Activated T-cell treated with anti-CD3 and anti-CD28 coated beads, Interleukin-2, amount 50 U/mL, for 72 hours (primary cell): ENCODE results near the gene UHRF1. TPM values are rescaled to one million over a fixed set of nuclear protein-coding genes. Genes with fewer than 3 reads are reported as not detected.
A peak's percentile ranks its signal among the peaks of the same experiment; 100 is the strongest.

Experiments used
- ATAC-seq, 2 donors: fragments of 150-1000 bp; cut with Tn5 transposase; replicated peaks in 1 of 2; 2 replicates each; pipeline ENCODE4 v1.10.0; 2021; ENCODE audit warnings: moderate library complexity in 2 of 2, mild to moderate bottlenecking in 1 of 2
- DNase-seq, 2 donors: peaks; one replicate each; pipeline ENCODE4 v3.0.0; 2021 to 2022; ENCODE audit warnings: mixed read lengths in 1 of 2
- H3K27ac Mint-ChIP-seq: one replicate; pipeline ENCODE4 v1.8.0; 2022; ENCODE audit warnings: mild to moderate bottlenecking, moderate library complexity, mixed read lengths
- H3K27me3 Mint-ChIP-seq: one replicate; pipeline ENCODE4 v1.8.0; 2022; ENCODE audit warnings: low read depth, mixed read lengths
- H3K36me3 Mint-ChIP-seq, 2 donors: one replicate each; pipeline ENCODE4 v1.8.0; 2022; ENCODE audit warnings: mixed read lengths in 2 of 2, mild to moderate bottlenecking in 1 of 2; ENCODE audit not compliant: insufficient read depth in 2 of 2
- H3K4me1 Mint-ChIP-seq: one replicate; pipeline ENCODE4 v1.8.0; 2022; ENCODE audit warnings: low read depth, mixed read lengths
- H3K4me3 Mint-ChIP-seq, 2 donors: one replicate each; pipeline ENCODE4 v1.8.0; 2022; ENCODE audit warnings: mild to moderate bottlenecking in 2 of 2, mixed read lengths in 2 of 2, moderate library complexity in 2 of 2
- H3K9me3 Mint-ChIP-seq, 2 donors: one replicate each; pipeline ENCODE4 v1.8.0; 2022; ENCODE audit warnings: mixed read lengths in 2 of 2
- total RNA-seq, 2 donors: library from RNA; stranded (reverse); gene quantifications; one replicate each; pipeline ENCODE4 v1.2.3, GENCODE V29; 2022

Gene UHRF1
- total RNA-seq, 2 donors from 2014 or later: 76.4 to 110 TPM

- H3K4me1 Mint-ChIP-seq: peaks cover 8% of the 10 kb centered on the region
- no peaks in the 10 kb centered on the region for H3K27me3 Mint-ChIP-seq
- H3K4me3 Mint-ChIP-seq: no peak overlapping the region
- H3K27ac Mint-ChIP-seq: no peak overlapping the region
- no peak for DNase-seq
- H3K36me3 Mint-ChIP-seq: no peaks in the 10 kb centered on the region
- no peaks in the 10 kb centered on the region for H3K9me3 Mint-ChIP-seq
- ATAC-seq: no peak
These were observed 75.2 kb downstream of the UHRF1 start for GRCh38 chr19:4984438-4984990.

DNA sequence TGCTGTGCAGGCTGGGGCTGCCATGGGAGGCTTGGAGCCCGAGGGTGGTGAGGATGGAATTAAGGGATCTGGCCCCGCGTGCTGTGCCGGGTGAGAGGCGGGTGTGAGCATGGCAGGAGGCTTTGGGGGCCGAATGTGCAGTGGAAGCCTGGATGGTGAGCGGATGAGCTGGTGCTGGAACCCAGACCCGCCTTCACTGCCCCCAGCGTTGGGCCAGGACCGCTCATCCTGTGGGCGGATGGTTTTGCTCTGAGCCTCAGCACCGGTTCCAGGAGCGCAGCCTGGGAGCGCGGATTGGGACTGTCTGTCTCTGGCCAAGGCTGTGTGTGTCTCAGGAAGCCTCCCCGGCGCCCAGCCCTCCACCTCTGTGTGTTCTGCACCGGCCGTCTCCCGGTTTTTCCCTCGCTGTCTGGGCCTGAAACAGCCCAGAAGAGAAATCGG lies 76.3 kb downstream of the UHRF1 start:
- H3K4me3 Mint-ChIP-seq: no peak overlapping the region
- H3K27ac Mint-ChIP-seq: no peak overlapping the region
- no peaks in the 10 kb centered on the region for H3K36me3 Mint-ChIP-seq
- peaks cover 8% of the 10 kb centered on the region for H3K4me1 Mint-ChIP-seq
- DNase-seq (no peak), ATAC-seq (no peak)
- H3K27me3 Mint-ChIP-seq: no peaks in the 10 kb centered on the region
- H3K9me3 Mint-ChIP-seq: no peaks in the 10 kb centered on the region

GRCh38 chr19:4986056-4986455 lies 76.8 kb downstream of the UHRF1 start:
- ATAC-seq: no peak
- Mint-ChIP-seq H3K36me3 (no peaks in the 10 kb centered on the region), H3K27me3 (no peaks in the 10 kb centered on the region), H3K9me3 (no peaks in the 10 kb centered on the region), H3K4me3 (no peak overlapping the region), H3K27ac (no peak overlapping the region), H3K4me1 (peaks cover 8% of the 10 kb centered on the region)
- no peak for DNase-seq

DNA sequence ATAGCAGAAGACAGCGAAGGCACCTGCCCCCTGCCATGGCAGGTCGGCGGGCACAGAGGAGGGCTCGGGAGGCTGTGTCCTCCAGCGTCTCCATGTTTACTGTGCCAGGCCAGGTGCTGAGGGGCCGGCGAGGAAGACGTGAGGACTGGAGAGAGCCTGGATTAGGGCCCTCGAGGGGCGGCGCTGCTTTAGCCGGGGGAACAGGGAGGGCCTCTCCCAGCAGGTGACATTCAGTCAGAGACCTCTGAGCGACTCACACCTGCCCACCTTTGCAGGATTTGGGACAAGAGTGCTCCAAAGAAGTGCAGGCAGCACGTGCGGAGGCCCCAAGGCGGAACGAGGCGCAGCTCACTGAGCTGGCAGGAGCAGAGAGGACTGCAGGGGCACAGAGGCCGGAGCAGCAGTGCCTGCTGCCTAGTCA lies 77.2 kb downstream of the UHRF1 start:
- Mint-ChIP-seq H3K4me3 (no peak overlapping the region), H3K27ac (no peak overlapping the region), H3K27me3 (no peaks in the 10 kb centered on the region), H3K36me3 (no peaks in the 10 kb centered on the region), H3K4me1 (peaks cover 8% of the 10 kb centered on the region), H3K9me3 (no peaks in the 10 kb centered on the region)
- DNase-seq (no peak), ATAC-seq (no peak)

- ATAC-seq (no peak), DNase-seq (no peak)
- H3K27ac Mint-ChIP-seq: no peak overlapping the region
- H3K4me3 Mint-ChIP-seq: no peak overlapping the region
- H3K9me3 Mint-ChIP-seq: no peaks in the 10 kb centered on the region
- H3K4me1 Mint-ChIP-seq: peaks cover 8% of the 10 kb centered on the region
- H3K27me3 Mint-ChIP-seq: no peaks in the 10 kb centered on the region
- peaks cover 0 to 3% of the 10 kb centered on the region in 2 donors for H3K36me3 Mint-ChIP-seq
These were observed 78.0 kb downstream of the UHRF1 start for GRCh38 chr19:4987256-4987655.

- no peaks in the 10 kb centered on the region for H3K27me3 Mint-ChIP-seq
- no peak for DNase-seq
- no peak overlapping the region for H3K27ac Mint-ChIP-seq
- H3K9me3 Mint-ChIP-seq: no peaks in the 10 kb centered on the region
- H3K4me3 Mint-ChIP-seq: no peak overlapping the region
- no peak for ATAC-seq
- peaks cover 8% of the 10 kb centered on the region for H3K4me1 Mint-ChIP-seq
- H3K36me3 Mint-ChIP-seq: peaks cover 0 to 8% of the 10 kb centered on the region in 2 donors
These were observed 78.5 kb downstream of the UHRF1 start for GRCh38 chr19:4987692-4988370.

DNA sequence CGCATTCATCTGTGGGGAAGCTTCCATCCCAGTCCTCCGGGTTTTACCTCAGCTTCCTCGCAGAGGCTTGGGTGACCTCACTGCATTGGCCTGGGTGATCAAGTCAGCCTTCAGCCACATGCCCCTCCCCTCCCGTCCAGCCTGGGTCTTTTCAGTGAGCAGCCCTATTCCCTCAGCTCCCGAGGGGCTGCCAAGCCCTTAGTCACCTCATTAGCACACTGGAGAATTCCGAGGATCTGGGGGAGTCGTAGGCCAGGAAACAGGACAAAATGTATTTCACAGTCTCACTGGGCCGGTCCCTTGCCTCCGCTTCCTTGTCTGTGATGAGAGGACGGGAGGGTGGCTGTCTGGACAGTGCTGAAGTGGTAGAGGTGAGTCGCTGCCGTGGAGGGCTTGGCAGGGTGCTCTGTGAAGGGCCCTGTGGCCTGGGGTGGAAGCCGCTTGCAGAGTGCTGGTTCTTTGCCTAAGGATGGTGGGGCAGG lies 79.5 kb downstream of the UHRF1 start:
- no peaks in the 10 kb centered on the region for H3K27me3 Mint-ChIP-seq
- H3K4me1 Mint-ChIP-seq: peaks cover 8% of the 10 kb centered on the region
- no peak overlapping the region for H3K4me3 Mint-ChIP-seq
- no peak for ATAC-seq
- no peak for DNase-seq
- H3K36me3 Mint-ChIP-seq: peaks cover 0 to 8% of the 10 kb centered on the region in 2 donors
- H3K9me3 Mint-ChIP-seq: no peaks in the 10 kb centered on the region
- peak overlapping the region; percentile 68 for H3K27ac Mint-ChIP-seq

GRCh38 chr19:4990306-4990705 lies 81.0 kb downstream of the UHRF1 start:
- no peak for DNase-seq
- Mint-ChIP-seq H3K27me3 (no peaks in the 10 kb centered on the region), H3K27ac (no peak overlapping the region), H3K36me3 (peaks cover 0 to 8% of the 10 kb centered on the region in 2 donors), H3K4me1 (peaks cover 6% of the 10 kb centered on the region), H3K9me3 (no peaks in the 10 kb centered on the region), H3K4me3 (no peak overlapping the region)
- no peak for ATAC-seq

GRCh38 chr19:4991538-4991937 lies 82.2 kb downstream of the UHRF1 start:
- H3K27me3 Mint-ChIP-seq: no peaks in the 10 kb centered on the region
- H3K4me3 Mint-ChIP-seq: no peak overlapping the region
- H3K36me3 Mint-ChIP-seq: peaks cover 0 to 8% of the 10 kb centered on the region in 2 donors
- DNase-seq (no peak), ATAC-seq (no peak)
- H3K27ac Mint-ChIP-seq: no peak overlapping the region
- peaks cover 4% of the 10 kb centered on the region for H3K4me1 Mint-ChIP-seq
- no peaks in the 10 kb centered on the region for H3K9me3 Mint-ChIP-seq

GRCh38 chr19:4991996-4992698 lies 82.8 kb downstream of the UHRF1 start:
- Mint-ChIP-seq H3K36me3 (peaks cover 0 to 8% of the 10 kb centered on the region in 2 donors), H3K27ac (no peak overlapping the region), H3K27me3 (no peaks in the 10 kb centered on the region), H3K4me1 (peaks cover 4% of the 10 kb centered on the region), H3K9me3 (no peaks in the 10 kb centered on the region), H3K4me3 (no peak overlapping the region)
- ATAC-seq (no peak), DNase-seq (no peak)

DNA sequence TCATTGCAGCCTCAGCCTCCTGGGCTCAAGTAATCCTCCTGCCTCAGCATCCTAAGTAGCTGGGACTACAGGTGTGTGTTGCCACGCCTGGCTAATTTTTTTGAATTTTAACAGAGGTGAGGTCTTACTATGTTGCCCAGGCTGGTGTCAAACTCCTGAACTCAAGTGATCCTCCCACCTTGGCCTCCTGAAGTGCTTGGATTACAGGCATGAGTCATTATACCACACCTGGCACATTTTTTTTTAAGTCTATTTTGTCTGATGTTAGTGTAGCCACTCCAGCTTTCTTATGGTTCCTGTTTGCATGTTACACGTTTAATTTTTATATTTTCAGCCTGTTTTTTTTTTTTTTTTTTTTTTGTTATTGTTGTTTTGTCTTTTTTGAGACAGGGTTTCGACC lies 84.4 kb downstream of the UHRF1 start:
- H3K4me1 Mint-ChIP-seq: no peaks in the 10 kb centered on the region
- H3K9me3 Mint-ChIP-seq: no peaks in the 10 kb centered on the region
- no peak overlapping the region for H3K4me3 Mint-ChIP-seq
- no peaks in the 10 kb centered on the region for H3K27me3 Mint-ChIP-seq
- H3K36me3 Mint-ChIP-seq: peaks cover 0 to 8% of the 10 kb centered on the region in 2 donors
- H3K27ac Mint-ChIP-seq: no peak overlapping the region
- DNase-seq (no peak), ATAC-seq (no peak)

GRCh38 chr19:4996701-4997100 lies 87.4 kb downstream of the UHRF1 start:
- H3K27ac Mint-ChIP-seq: peak overlapping the region; percentile 44
- H3K27me3 Mint-ChIP-seq: no peaks in the 10 kb centered on the region
- H3K4me1 Mint-ChIP-seq: no peaks in the 10 kb centered on the region
- H3K4me3 Mint-ChIP-seq: no peak overlapping the region
- H3K36me3 Mint-ChIP-seq: peaks cover 0 to 7% of the 10 kb centered on the region in 2 donors
- DNase-seq (no peak), ATAC-seq (no peak)
- H3K9me3 Mint-ChIP-seq: no peaks in the 10 kb centered on the region

- H3K36me3 Mint-ChIP-seq: peaks cover 0 to 4% of the 10 kb centered on the region in 2 donors
- H3K4me1 Mint-ChIP-seq: peaks cover 3% of the 10 kb centered on the region
- no peak overlapping the region for H3K4me3 Mint-ChIP-seq
- DNase-seq (no peak), ATAC-seq (no peak)
- H3K27ac Mint-ChIP-seq: no peak overlapping the region
- H3K27me3 Mint-ChIP-seq: no peaks in the 10 kb centered on the region
- no peaks in the 10 kb centered on the region for H3K9me3 Mint-ChIP-seq
These were observed 88.0 kb downstream of the UHRF1 start for GRCh38 chr19:4997297-4997696.
